ENCODE data around the gene NISCH.

GRCh38 chr3:52463416-52463815, 8.0 kb downstream of the NISCH start:
- TF ChIP-seq CTCF (IDR thresholded peaks at IDR 0.05; ENCODE audit: low read length) (no peak), EZH2 (optimal IDR thresholded peaks at IDR 0.05; ENCODE audit: low read depth, low read length) (no peak), EZH2phosphoT487 (IDR thresholded peaks at IDR 0.05; ENCODE audit: low read length) (no peak)

All from MM.1S (cell line).